CD4-positive, alpha-beta T cell treated with Interleukin-4 for 1 hour (primary cell): ENCODE measurements around the gene MRPL50.
"Not testable (repeated sequence)": the region's sequence is repeated elsewhere in the genome, so short reads cannot be mapped to it uniquely, and the experiment has no call there.

Experiments used
- DNase-seq, 2 donors: peaks; one replicate each; pipeline ENCODE4 v3.0.0-alpha.2; 2020 to 2022

The MRPL50 gene

GRCh38 chr9:101417389-101417788, 19.0 kb upstream of the MRPL50 start:
- DNase-seq = no peak

- no peak for DNase-seq
Observed at GRCh38 chr9:101415578-101415977, 17.2 kb upstream of the MRPL50 start.

- DNase-seq = no peak
Observed at GRCh38 chr9:101414839-101415238, 16.4 kb upstream of the MRPL50 start.

GRCh38 chr9:101409079-101409477, 10.7 kb upstream of the MRPL50 start:
- no peak for DNase-seq

GRCh38 chr9:101408374-101409078, 10.1 kb upstream of the MRPL50 start:
- DNase-seq = no peak

- DNase-seq = no peak
Observed at GRCh38 chr9:101403516-101404285, 5.3 kb upstream of the MRPL50 start.

GRCh38 chr9:101400120-101400519, 1.7 kb upstream of the MRPL50 start:
- DNase-seq = no peak

- DNase-seq = no peak
Observed at GRCh38 chr9:101399643-101399970, 1.2 kb upstream of the MRPL50 start.

- DNase-seq = peak in 1 of 2 donors; percentile 11
Observed at GRCh38 chr9:101398930-101399642, 668 bp upstream of the MRPL50 start.

GRCh38 chr9:101397746-101398067, 711 bp downstream of the MRPL50 start:
- DNase-seq = no peak

- DNase-seq = no peak
Observed at GRCh38 chr9:101394687-101395086, 3.7 kb downstream of the MRPL50 start.

- DNase-seq = no peak
Observed at GRCh38 chr9:101393135-101393534, 5.3 kb downstream of the MRPL50 start.

- no peak for DNase-seq
Observed at GRCh38 chr9:101388507-101388993, 9.9 kb downstream of the MRPL50 start.

- DNase-seq = peak in 1 of 2 donors; percentile 56
Observed at GRCh38 chr9:101387871-101388506, 10.4 kb downstream of the MRPL50 start.

GRCh38 chr9:101384873-101385536, 13.4 kb downstream of the MRPL50 start, which contains the start of gene BAAT:
Gene BAAT (minus strand): TSS chr9:101385006. CDS start chr9:101371404, 13,602 bp downstream.
- not testable (repeated sequence) for DNase-seq

GRCh38 chr9:101383361-101383760, 15.1 kb downstream of the MRPL50 start:
- DNase-seq = no peak

- DNase-seq = no peak
Observed at GRCh38 chr9:101381833-101382342, 16.5 kb downstream of the MRPL50 start.

- DNase-seq = no peak
Observed at GRCh38 chr9:101381118-101381517, 17.3 kb downstream of the MRPL50 start.

- DNase-seq = no peak
Observed at GRCh38 chr9:101380295-101380694, 18.1 kb downstream of the MRPL50 start.

- no peak for DNase-seq
Observed at GRCh38 chr9:101376111-101376848, 22.1 kb downstream of the MRPL50 start.

GRCh38 chr9:101375546-101375945, 22.9 kb downstream of the MRPL50 start:
- DNase-seq = no peak
